Measurements from ENCODE around the gene TNS2. TPM values are rescaled to one million over a fixed set of nuclear protein-coding genes. Genes with fewer than 3 reads are reported as not detected.

The TNS2 gene
- total and polyA plus RNA-seq, 5 donors: 104 to 155 (median 121) TPM

DNA sequence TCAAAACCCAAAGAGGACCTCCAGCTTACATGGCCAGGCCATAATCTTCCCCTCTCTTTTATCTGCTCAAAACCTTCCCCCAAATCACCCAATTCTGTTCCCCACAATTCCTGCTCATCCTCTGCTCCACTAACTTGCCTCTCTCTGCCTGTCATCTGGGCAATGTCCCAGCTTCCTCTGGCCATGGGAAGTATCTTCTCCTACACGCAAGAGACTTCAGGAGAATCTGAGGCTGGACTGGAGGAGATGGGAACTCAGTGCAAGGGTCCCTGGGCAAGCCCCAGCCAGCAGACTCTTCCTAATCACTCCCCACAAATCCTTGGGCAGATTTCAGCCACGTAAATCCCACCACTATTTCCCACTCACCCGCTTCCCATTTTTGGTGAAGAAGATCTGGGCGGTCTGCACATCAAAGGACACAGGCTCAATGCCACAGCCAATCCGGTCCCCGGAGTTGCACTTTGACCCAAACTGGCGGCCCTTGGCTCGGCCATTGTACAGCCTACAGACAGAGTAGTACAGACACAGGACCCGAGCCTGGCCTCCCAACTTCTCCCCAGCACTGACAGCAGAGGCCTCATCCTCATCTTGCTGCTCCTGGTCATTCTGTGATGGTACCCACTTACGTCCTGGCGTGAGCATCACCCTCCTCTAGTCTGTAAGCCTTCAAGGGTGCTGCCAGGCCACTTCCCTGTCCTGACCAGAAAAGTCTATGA lies 24.6 kb downstream of the TNS2 start:
- intact Hi-C loops (cut with DNase I): no loop called here
- Histone ChIP-seq H3K27me3 (ENCODE audit: control insufficient read depth, insufficient read depth) (no peaks in the 10 kb centered on the region), H3K9me3 (ENCODE audit: control insufficient read depth, low read length) (no peaks in the 10 kb centered on the region), H3K4me3 (ENCODE audit: low read length) (no peak overlapping the region), H3K27ac (ENCODE audit: low read length) (peak overlapping the region; percentile 65), H3K4me1 (ENCODE audit: control insufficient read depth, insufficient read depth, low read length) (peaks cover 33% of the 10 kb centered on the region)
- peak in 2 of 3 donors; percentile 48 to 68 for DNase-seq
- ATAC-seq: no peak
- 92% methylated on average over 11 of the region's 11 CpGs for WGBS

DNA sequence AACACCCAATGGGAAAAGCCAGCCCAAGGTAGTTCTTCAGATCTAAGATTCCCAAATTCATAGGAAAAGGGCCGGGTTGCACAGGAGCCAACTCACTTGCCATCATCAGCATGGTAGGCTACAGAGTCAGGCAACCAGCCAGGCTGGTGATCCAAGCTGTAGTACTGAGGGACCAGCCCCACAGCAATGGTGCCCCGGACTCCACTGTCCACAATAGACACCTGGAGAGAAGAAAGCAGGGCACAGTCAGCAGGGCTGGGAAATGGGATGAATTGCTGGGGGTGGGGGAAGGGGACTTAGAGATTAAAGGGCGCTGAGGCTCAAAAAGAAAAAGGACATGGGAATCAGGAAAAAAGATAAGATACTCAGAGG lies 25.1 kb downstream of the TNS2 start:
- intact Hi-C loops (cut with DNase I): no loop called here
- DNase-seq (no peak), ATAC-seq (no peak)
- Histone ChIP-seq H3K27me3 (ENCODE audit: control insufficient read depth, insufficient read depth) (no peaks in the 10 kb centered on the region), H3K9me3 (ENCODE audit: control insufficient read depth, low read length) (no peaks in the 10 kb centered on the region), H3K4me1 (ENCODE audit: control insufficient read depth, insufficient read depth, low read length) (peaks cover 32% of the 10 kb centered on the region), H3K27ac (ENCODE audit: low read length) (no peak overlapping the region), H3K4me3 (ENCODE audit: low read length) (no peak overlapping the region)
- 95% methylated on average over 3 of the region's 3 CpGs for WGBS

DNA sequence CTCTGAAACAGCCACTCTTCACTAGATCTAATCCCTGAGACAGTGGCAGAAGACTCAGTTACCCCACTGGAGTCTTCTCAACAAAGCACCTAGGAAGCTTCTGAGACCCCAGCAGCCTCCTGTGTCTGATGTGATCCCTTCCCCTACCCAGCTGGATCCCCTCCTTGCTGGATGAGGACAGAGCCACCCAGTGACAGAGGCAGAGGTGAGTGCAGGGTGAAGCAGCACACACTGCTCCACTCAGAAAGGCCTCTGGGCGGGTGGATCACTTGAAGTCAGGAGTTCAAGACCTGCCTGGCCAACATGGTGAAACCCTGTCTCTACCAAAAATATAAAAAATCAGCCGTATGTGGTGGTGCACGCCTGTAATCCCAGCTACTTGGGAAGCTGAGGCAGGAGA lies 26.6 kb downstream of the TNS2 start:
- Histone ChIP-seq H3K9me3 (ENCODE audit: control insufficient read depth, low read length) (no peaks in the 10 kb centered on the region), H3K4me1 (ENCODE audit: control insufficient read depth, insufficient read depth, low read length) (peaks cover 24% of the 10 kb centered on the region), H3K4me3 (ENCODE audit: low read length) (no peak overlapping the region), H3K27ac (ENCODE audit: low read length) (no peak overlapping the region), H3K27me3 (ENCODE audit: control insufficient read depth, insufficient read depth) (no peaks in the 10 kb centered on the region)
- intact Hi-C loops (cut with DNase I): no loop called here
- DNase-seq (no peak), ATAC-seq (no peak)
- WGBS: 97% methylated on average over 3 of the region's 3 CpGs

DNA sequence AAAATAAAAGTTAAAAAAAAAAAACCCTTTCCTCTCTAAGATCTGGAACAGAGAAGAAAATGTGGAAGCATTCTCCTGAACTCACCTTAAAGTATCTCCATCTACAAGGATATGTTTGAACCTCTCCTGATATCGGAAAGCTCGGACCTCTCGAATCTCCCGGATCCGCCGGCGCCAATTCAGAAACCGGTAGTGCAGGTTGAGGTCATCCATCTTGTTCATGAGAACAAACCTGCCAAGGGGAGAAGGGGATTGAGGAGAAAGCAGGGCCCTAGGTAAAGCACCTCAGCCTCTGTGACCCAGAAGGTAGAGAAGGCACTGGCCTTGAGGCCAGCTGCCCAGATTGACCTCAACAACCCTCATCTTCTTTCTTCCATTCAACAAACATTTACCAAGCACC lies 27.2 kb downstream of the TNS2 start:
- Histone ChIP-seq H3K4me1 (ENCODE audit: control insufficient read depth, insufficient read depth, low read length) (peaks cover 20% of the 10 kb centered on the region), H3K27ac (ENCODE audit: low read length) (no peak overlapping the region), H3K4me3 (ENCODE audit: low read length) (no peak overlapping the region), H3K27me3 (ENCODE audit: control insufficient read depth, insufficient read depth) (no peaks in the 10 kb centered on the region), H3K9me3 (ENCODE audit: control insufficient read depth, low read length) (no peaks in the 10 kb centered on the region)
- DNase-seq: no peak
- 93% methylated on average over 8 of the region's 8 CpGs for WGBS
- intact Hi-C loops (cut with DNase I): no loop called here
- ATAC-seq: no peak

DNA sequence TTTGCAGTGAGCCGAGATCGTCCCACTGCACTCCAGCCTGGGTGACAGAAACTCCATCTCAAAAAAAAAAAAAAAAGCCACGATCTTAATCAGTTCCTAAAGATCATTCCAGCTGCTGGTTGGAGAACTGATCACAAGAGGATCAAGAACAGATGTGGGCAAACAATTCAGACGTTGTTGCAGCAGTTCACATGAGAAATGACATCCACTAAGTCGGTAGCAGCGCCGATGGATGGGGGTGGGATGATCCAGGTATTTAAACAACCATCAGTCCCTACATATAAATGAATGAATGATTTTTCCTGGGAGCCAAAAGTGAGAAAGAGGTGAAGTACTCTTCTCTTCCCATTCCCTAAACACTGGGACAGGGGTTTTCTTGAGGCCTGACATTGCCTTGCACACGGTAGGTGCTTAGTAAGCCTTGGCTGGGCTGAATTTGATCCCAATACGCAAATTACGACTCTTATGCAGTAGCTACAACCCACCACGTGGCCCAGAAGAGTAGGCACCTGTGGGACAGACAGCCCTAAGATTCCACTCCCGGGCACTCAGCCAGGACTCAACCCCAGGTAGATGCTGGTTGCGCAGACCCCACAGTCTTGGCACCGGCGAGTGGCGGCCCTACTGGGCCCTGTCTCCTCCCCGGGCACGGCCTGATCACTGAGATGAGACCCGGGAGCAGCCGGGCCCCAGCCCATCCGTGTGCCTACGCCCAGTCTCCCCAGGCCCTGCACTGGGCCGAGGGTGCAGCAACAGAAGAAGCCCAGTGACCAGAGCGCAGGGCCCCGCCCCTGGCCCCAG lies 28.8 kb downstream of the TNS2 start:
- H3K9me3 ChIP-seq (ENCODE audit: control insufficient read depth, low read length): no peaks in the 10 kb centered on the region
- no peaks in the 10 kb centered on the region for H3K27me3 ChIP-seq (ENCODE audit: control insufficient read depth, insufficient read depth)
- peak overlapping the region; percentile 31 for H3K27ac ChIP-seq (ENCODE audit: low read length)
- DNase-seq (no peak), ATAC-seq (no peak)
- WGBS: 20% methylated on average over 25 of the region's 25 CpGs
- peaks cover 12% of the 10 kb centered on the region for H3K4me1 ChIP-seq (ENCODE audit: control insufficient read depth, insufficient read depth, low read length)
- H3K4me3 ChIP-seq (ENCODE audit: low read length): peak overlapping the region; percentile 75
- intact Hi-C loops (cut with DNase I): no loop called here

DNA sequence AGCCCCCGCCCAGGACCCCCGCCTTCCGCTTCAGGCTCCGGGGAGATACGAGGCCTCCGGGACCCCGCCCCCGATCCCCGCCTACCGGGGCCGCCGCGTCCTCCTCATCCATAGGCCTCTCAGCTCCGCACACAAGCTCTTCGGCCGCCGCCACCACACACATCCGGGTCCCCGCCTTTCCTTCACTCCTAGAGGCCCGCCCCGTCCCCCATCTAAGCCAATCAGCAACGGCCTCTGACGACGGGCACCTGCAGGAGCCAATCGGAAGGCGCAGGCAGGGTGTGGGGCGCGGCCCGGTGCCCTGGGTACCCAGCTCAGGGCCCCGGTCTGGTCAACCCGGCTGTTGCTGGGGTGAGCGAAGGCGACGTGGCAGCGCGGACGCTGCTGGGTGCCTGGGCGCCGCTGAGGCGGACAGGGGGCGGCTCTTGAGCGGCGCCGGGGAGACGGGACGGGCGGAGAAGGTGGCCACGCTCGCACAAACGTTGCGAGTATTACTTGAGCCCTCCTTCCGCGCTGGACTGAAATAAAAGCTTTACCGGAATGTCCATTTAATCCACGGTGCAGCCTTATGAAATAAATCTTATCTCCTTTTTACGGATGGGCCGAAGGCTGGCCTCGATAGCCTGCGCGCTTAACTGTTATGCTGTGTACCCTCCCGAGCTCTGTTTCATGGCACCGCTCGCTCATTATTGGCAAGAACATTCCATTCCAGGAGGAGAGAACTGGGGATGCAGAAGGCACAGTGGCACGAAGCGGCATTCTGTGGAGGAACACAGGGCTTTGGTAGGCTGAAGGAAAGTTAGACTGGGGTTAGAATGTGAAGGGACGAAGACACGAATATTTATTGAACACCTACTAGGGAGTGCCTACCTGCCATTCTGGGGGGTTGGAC lies 29.6 kb downstream of the TNS2 start, which contains the start of gene SPRYD3:
SPRYD3 (minus strand) TSS at position 165 of the 892 bp plus-strand sequence; CDS start at position 108, 57 bp downstream.
- H3K27ac ChIP-seq (ENCODE audit: low read length): peak within 1 kb of the TSS; percentile 84
- WGBS: 2% methylated on average over 67 of the region's 67 CpGs
- intact Hi-C loops (cut with DNase I): no loop called here
- no peaks in the 10 kb centered on the region for H3K27me3 ChIP-seq (ENCODE audit: control insufficient read depth, insufficient read depth)
- peaks cover 6% of the 10 kb centered on the region for H3K4me1 ChIP-seq (ENCODE audit: control insufficient read depth, insufficient read depth, low read length)
- peak within 1 kb of the TSS; percentile 75 for H3K4me3 ChIP-seq (ENCODE audit: low read length)
- H3K9me3 ChIP-seq (ENCODE audit: control insufficient read depth, low read length): no peaks in the 10 kb centered on the region
- DNase-seq: peak; percentile 98 to 99 (median 98)
- ATAC-seq: peak; percentile 99

DNA sequence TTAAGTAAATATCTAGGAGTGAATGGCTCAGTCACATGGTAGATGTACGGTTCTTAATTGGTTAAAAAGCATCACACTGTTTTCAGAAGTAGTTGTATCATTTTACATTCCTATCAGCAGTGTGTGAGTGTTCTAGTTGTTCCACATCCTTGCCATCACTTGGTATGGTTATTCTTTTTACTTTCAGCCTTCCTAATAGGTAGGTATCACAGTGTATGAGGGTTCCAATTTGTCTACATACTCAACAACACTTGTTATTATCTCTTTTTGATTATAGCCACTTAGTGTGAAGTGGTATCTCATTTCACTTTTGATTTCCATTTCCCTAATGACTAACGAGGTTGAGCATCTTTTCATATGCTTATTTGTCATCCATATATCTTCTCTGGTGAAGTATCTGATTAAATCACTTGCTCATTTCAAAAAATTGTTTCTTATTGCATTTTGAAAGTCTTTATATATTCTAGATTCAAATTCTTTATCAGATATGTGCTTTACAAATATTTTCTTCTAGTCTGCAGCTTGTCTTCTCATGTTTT lies 32.8 kb downstream of the TNS2 start:
- 58% methylated on average over 2 of the region's 2 CpGs for WGBS
- peaks cover 4% of the 10 kb centered on the region for H3K4me1 ChIP-seq (ENCODE audit: control insufficient read depth, insufficient read depth, low read length)
- intact Hi-C loops (cut with DNase I): no loop called here
- no peak overlapping the region for H3K4me3 ChIP-seq (ENCODE audit: low read length)
- H3K27me3 ChIP-seq (ENCODE audit: control insufficient read depth, insufficient read depth): no peaks in the 10 kb centered on the region
- H3K27ac ChIP-seq (ENCODE audit: low read length): no peak overlapping the region
- no peaks in the 10 kb centered on the region for H3K9me3 ChIP-seq (ENCODE audit: control insufficient read depth, low read length)
- ATAC-seq (no peak), DNase-seq (no peak)

DNA sequence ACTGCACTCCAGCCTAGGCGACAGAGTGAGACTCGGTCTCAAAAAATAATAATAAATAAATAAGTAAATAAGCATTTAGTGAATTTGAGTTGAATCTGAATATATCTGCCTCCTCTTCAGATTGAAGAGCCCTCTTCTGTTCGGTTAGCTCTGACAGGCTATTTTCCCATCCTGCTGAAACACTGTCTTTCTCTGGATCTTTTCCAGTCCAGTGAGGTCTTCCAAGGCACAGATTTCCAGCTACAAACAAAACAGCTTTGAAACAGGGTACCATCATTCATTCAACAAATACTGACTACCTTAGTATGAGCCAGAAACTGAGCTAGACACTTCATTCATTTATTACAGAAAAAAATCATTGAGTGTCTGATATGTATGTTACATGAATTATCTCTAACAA lies 36.5 kb downstream of the TNS2 start:
- Histone ChIP-seq H3K4me1 (ENCODE audit: control insufficient read depth, insufficient read depth, low read length) (no peaks in the 10 kb centered on the region), H3K27ac (ENCODE audit: low read length) (no peak overlapping the region), H3K27me3 (ENCODE audit: control insufficient read depth, insufficient read depth) (no peaks in the 10 kb centered on the region), H3K4me3 (ENCODE audit: low read length) (no peak overlapping the region), H3K9me3 (ENCODE audit: control insufficient read depth, low read length) (no peaks in the 10 kb centered on the region)
- 77% methylated on average over 3 of the region's 3 CpGs for WGBS
- intact Hi-C loops (cut with DNase I): no loop called here
- DNase-seq: no peak
- ATAC-seq: no peak

DNA sequence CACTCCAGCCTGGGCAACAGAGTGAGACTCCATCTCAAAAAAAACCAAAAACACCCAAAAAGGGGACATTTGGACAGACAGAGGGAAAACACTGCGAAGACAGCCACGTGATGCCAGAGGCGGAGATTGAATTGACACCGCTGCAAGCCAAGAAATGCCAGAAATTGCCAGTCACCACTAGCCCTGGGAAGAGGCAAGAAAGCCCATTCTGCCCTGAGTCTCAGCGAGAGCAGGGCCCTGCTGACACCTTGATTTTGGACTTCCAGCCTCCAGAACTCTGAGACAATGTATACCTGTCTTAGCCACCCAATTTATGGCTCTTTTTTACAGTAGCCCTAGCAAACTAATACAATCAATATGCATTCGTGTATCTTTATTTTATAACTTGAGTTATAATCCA lies 40.2 kb downstream of the TNS2 start:
- 96% methylated on average over 6 of the region's 6 CpGs for WGBS
- Histone ChIP-seq H3K4me3 (ENCODE audit: low read length) (no peak overlapping the region), H3K27me3 (ENCODE audit: control insufficient read depth, insufficient read depth) (no peaks in the 10 kb centered on the region), H3K4me1 (ENCODE audit: control insufficient read depth, insufficient read depth, low read length) (no peaks in the 10 kb centered on the region), H3K27ac (ENCODE audit: low read length) (no peak overlapping the region), H3K9me3 (ENCODE audit: control insufficient read depth, low read length) (no peaks in the 10 kb centered on the region)
- ATAC-seq: no peak
- intact Hi-C loops (cut with DNase I): no loop called here
- no peak for DNase-seq

DNA sequence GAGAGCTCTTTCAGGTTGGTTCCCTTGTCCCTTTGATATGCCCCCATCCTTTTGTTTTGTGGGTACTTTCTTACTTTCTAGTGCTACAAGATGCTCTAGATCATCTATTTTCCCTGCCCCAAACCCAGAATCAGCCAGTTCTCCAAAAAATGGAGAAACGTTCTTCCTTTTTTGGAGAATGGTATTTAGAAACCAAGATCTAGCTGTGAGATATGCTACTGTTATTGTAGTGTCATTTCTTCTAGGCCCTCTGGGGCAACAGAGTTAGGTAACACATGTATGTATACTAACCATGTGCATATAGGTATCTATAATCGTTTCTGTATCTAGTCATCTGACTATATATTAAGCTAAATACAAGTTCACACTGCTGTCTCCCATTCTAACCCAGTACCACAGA lies 40.7 kb downstream of the TNS2 start:
- Histone ChIP-seq H3K27me3 (ENCODE audit: control insufficient read depth, insufficient read depth) (no peaks in the 10 kb centered on the region), H3K4me3 (ENCODE audit: low read length) (no peak overlapping the region), H3K4me1 (ENCODE audit: control insufficient read depth, insufficient read depth, low read length) (no peaks in the 10 kb centered on the region), H3K27ac (ENCODE audit: low read length) (no peak overlapping the region), H3K9me3 (ENCODE audit: control insufficient read depth, low read length) (no peaks in the 10 kb centered on the region)
- WGBS: 72% methylated on average over 2 of the region's 2 CpGs
- DNase-seq: no peak
- intact Hi-C loops (cut with DNase I): no loop called here
- no peak for ATAC-seq
